Testis (tissue), 2 donors: ENCODE results near the gene KIFC3.

Experiments
- CTCF ChIP-seq, 3 experiments: fragments of 450-650 bp in 2 of 3; fragments of 200-600 bp in 1 of 3; sonication (generic) in 1 of 3; IDR thresholded peaks; one replicate each; pipeline ENCODE4 v1.5.1; 2016 to 2019; ENCODE audit warnings: antibody characterized with exemption in 3 of 3, mild to moderate bottlenecking in 2 of 3, moderate library complexity in 1 of 3
- POLR2A ChIP-seq: fragments of 450-650 bp; IDR thresholded peaks from one replicate; pipeline ENCODE4 v1.6.1; 2017; ENCODE audit warnings: antibody characterized with exemption, mild to moderate bottlenecking, moderate library complexity

DNA sequence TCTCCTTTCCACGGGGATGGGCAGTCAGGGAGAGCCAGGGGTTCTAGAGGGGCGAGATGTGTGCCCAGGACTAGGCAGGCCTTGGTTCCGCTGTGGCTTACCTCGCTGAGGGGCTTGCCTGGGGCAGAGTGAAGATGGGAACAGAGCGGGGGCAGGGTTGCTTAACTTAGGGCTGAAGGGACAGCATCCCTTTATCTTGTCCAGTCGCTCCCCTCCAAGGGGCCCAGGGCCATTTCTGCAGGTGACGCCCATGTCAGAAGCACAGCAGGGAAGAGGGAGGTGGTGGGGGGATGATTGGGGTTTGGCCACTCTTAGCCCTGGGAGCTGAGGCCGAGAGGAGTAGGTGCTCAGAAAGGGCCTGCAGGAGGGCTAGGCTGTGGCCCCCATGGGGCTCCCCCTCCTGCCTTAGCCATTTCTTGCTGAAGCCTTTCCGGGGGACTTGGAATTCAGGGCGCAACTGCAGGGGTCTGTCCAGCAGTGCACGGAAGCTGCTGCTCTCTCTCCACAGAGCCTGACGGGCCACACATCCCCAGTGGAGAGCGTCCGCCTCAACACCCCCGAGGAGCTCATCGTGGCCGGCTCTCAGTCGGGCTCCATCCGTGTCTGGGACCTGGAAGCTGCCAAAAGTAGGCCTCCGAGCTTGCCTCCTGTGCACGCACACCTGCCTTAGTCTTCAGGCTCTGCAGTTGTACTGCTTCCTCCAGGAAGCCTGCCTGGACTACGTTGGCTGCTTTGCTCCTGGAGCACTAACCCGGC is 58.2 kb downstream of the KIFC3 start:
- TF ChIP-seq CTCF (IDR thresholded peaks at IDR 0.05): no peak
- no peak for TF ChIP-seq POLR2A
